ENCODE results near the gene AGBL1.

The AGBL1 gene

DNA sequence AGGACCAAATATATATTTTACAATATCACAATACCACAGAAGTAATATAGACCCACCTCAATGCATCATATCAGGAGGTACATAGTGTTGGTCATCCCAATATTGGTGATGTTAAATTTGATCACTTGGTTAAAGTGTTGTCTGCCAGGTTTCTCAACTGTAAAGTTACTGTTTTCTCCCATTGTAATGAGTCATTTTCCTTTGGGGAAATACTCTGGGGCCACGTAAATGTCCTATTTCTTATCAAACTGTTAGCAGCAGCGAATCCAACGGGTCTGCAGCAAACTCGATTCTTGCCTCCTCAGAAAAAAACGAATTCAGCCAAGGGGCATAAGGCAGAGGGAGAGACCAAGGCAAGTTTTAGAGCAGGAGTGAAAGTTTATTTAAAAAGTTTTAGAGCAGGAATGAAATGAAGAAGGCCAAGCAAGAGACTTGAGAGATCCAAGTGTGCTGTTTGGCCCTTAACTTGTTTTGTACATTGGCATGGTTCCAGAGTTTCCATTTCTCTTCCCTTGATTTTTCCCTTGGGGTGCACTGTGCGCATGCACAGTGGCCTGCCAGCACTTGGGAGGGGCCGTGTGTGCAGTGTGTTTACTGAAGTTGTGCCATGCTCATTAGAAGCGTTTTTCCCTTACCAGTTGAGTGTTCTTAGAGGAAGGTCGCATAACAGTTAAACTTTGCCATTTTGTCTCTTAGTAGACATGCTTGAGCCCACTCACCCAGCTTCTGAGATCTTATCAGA, 512.5 kb downstream of the AGBL1 start:
- no peak for DNase-seq (ENCODE audit: insufficient read length)
- TF ChIP-seq POLR2A (IDR thresholded peaks at IDR 0.05; ENCODE audit: low read depth, low read length) (no peak), TAF1 (IDR thresholded peaks at IDR 0.05; ENCODE audit: borderline replicate concordance, low read depth, low read length) (no peak), POLR2AphosphoS5 (IDR thresholded peaks at IDR 0.05; ENCODE audit: low read depth, low read length) (no peak)
- FAIRE-seq, result no peak

DNA sequence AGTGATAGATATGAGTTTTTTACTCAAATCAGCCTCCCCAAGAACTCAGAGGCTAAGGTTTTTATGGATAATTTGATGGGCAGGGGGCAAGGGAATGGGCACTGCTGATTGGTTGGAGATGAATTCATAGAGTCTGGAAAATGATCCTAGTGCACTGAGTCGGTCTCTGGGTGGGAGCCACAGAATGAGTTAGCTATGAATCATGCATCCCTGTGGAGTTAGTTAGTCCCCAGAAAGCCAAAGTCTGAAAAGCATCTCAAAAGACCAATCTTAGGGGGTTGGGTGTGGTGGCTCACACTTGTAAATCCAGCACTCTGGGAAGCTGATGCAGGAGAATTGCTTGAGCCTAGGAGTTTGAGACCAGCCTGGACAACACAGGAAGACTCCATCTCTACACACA, 516.1 kb downstream of the AGBL1 start:
- DNase-seq (ENCODE audit: insufficient read length), result no peak
- TF ChIP-seq TAF1 (IDR thresholded peaks at IDR 0.05; ENCODE audit: borderline replicate concordance, low read depth, low read length) (no peak), POLR2A (IDR thresholded peaks at IDR 0.05; ENCODE audit: low read depth, low read length) (no peak), POLR2AphosphoS5 (IDR thresholded peaks at IDR 0.05; ENCODE audit: low read depth, low read length) (no peak)
- no peak for FAIRE-seq

DNA sequence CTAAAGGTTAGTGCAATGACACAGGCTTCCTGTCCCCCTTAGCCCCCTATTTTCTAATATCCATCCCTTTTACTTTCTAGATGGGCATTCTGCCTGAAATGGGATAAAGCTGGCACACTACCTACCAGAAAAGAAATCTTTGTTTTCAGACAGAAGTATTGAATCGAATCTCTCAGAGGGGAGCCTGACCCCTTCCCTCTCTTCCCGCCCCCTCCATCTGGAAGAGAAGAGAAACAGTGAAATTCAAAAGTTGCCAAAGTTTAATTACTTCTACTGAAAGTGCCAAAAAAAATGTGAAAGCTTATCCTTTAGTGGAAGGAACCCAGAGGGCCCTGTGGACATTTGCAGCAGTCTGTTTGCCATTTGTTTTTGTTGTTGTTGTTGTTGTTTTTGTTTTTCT, 523.8 kb downstream of the AGBL1 start:
- FAIRE-seq, result no peak
- DNase-seq (ENCODE audit: insufficient read length), result no peak
- TF ChIP-seq POLR2AphosphoS5 (IDR thresholded peaks at IDR 0.05; ENCODE audit: low read depth, low read length), result no peak
- TF ChIP-seq TAF1 (IDR thresholded peaks at IDR 0.05; ENCODE audit: borderline replicate concordance, low read depth, low read length), result no peak
- no peak for TF ChIP-seq POLR2A (IDR thresholded peaks at IDR 0.05; ENCODE audit: low read depth, low read length)

DNA sequence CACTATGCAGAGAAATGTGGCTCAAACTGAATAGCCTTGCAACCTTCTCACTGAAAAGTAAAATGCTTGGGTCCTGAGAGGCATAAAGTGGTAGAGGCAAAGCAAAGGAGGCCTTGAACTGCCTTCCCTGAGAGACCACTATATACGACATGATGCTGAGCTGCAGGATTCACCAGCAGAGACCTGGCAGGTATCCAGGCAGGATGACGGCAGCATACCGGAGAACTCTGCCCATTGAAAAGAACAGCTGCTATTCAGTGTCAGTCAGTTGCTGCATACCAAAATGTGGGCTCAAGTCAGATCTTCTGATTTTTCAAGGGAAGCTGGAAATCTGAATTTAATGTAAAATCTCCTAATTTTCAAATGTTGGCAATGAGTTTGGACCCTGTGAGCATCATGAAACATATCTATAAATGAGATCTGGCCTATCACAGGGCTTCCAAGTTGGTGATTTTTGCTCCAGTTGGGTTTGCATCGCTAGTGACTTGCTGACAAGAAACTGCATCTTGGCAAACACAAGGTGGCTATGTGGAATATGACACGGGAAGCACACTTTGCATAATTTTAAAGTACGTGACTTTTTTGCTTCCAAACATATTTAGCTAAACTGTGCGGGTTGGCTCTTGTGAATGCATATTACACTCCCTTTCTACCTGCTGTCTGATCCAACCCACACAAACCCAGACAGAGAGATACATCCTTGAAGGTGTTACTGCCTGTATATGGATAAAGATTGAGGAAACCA, 529.0 kb downstream of the AGBL1 start:
- DNase-seq (ENCODE audit: insufficient read length) (no peak), FAIRE-seq (no peak)
- TF ChIP-seq POLR2AphosphoS5 (IDR thresholded peaks at IDR 0.05; ENCODE audit: low read depth, low read length), result no peak
- TF ChIP-seq TAF1 (IDR thresholded peaks at IDR 0.05; ENCODE audit: borderline replicate concordance, low read depth, low read length), result no peak
- no peak for TF ChIP-seq POLR2A (IDR thresholded peaks at IDR 0.05; ENCODE audit: low read depth, low read length)

DNA sequence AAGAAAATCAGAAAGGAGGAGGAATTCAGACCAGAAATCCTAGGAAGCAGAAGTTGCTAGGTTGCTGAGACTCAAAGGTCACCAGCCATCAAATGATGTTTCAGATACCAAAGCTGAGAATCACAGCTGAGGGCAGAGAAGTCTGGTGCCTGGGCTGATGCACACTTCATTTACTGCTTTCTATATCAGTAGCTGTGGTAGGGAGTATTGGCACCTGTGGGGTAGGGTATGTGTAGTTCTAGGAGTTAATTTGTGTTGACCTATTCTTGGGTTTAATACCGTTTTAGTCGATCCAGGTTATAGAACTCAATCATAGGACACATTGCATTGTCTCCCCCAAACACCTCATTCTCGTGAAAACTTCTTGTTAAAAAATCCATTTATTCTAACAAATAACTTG, 529.6 kb downstream of the AGBL1 start:
- TF ChIP-seq TAF1 (IDR thresholded peaks at IDR 0.05; ENCODE audit: borderline replicate concordance, low read depth, low read length) (no peak), POLR2A (IDR thresholded peaks at IDR 0.05; ENCODE audit: low read depth, low read length) (no peak), POLR2AphosphoS5 (IDR thresholded peaks at IDR 0.05; ENCODE audit: low read depth, low read length) (no peak)
- DNase-seq (ENCODE audit: insufficient read length) (no peak), FAIRE-seq (no peak)

DNA sequence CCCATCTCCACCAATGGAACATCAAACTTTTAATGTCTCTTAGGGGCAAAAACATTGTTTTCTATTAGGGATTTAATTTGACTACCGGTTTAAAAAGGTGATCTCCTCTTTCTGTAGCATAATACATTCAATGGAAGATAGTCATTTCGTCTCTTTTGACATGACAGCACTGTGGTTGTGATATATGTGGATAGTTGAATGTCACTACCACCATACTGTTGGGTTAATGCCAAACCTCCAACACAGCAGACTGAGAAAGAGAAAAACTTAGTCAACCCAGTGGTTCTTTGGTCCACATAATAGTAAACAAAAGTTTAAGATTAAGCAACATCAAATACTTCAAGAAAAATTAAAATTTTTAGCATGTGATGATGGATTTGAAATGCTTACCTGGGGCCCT, 530.4 kb downstream of the AGBL1 start:
- FAIRE-seq (no peak), DNase-seq (ENCODE audit: insufficient read length) (no peak)
- TF ChIP-seq TAF1 (IDR thresholded peaks at IDR 0.05; ENCODE audit: borderline replicate concordance, low read depth, low read length), result no peak
- TF ChIP-seq POLR2A (IDR thresholded peaks at IDR 0.05; ENCODE audit: low read depth, low read length), result no peak
- no peak for TF ChIP-seq POLR2AphosphoS5 (IDR thresholded peaks at IDR 0.05; ENCODE audit: low read depth, low read length)

DNA sequence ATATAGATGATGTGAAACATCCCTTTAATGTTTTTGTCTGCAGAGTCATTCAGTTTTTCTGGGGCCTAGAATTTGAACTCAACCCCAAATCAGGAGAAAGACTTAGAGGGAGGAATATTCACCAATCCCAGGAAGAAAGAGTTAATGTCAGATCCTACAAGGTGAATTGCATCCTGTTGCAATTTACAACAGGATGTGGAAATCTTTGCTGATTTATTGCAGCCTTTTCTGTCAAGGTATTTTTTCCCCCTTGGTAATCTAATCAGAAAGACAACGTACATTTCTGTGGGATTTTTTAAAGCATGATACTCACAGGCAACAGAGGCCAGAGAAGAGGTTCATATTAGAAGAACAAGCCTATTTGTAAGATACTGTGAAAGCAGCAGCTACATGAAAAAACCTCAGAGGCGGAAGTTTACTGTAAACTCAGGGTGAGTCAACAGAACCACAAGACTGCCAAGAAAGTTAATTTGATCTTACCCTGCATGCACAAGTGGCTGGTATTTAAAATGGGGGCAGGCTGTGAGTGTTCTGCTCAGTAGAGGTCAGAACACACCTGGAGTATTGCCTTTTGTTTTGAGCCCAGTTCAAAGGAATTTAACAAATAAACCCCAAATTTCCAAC, 531.9 kb downstream of the AGBL1 start:
- no peak for DNase-seq (ENCODE audit: insufficient read length)
- no peak for FAIRE-seq
- no peak for TF ChIP-seq POLR2A (IDR thresholded peaks at IDR 0.05; ENCODE audit: low read depth, low read length)
- no peak for TF ChIP-seq TAF1 (IDR thresholded peaks at IDR 0.05; ENCODE audit: borderline replicate concordance, low read depth, low read length)
- TF ChIP-seq POLR2AphosphoS5 (IDR thresholded peaks at IDR 0.05; ENCODE audit: low read depth, low read length), result no peak

DNA sequence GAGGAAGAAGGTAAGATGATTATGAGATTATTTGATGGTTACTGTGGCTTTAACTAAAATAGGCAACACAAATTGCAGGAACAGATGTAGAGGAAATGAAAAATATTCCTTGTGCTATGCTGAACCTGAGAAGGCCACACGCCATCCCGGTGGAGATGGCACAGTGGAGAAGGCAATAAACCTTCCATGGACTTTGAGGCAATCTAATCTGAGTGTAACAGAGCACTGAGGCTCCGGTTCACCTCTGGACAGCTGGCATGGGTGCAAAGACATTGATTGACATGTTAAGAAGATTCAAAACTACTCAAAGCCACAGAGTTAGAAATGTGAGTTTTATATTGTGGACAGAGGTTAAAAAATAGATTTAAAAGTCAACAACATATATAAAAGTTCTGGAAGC, 535.7 kb downstream of the AGBL1 start:
- TF ChIP-seq POLR2AphosphoS5 (IDR thresholded peaks at IDR 0.05; ENCODE audit: low read depth, low read length), result no peak
- TF ChIP-seq POLR2A (IDR thresholded peaks at IDR 0.05; ENCODE audit: low read depth, low read length), result no peak
- no peak for TF ChIP-seq TAF1 (IDR thresholded peaks at IDR 0.05; ENCODE audit: borderline replicate concordance, low read depth, low read length)
- DNase-seq (ENCODE audit: insufficient read length) (no peak), FAIRE-seq (no peak)

DNA sequence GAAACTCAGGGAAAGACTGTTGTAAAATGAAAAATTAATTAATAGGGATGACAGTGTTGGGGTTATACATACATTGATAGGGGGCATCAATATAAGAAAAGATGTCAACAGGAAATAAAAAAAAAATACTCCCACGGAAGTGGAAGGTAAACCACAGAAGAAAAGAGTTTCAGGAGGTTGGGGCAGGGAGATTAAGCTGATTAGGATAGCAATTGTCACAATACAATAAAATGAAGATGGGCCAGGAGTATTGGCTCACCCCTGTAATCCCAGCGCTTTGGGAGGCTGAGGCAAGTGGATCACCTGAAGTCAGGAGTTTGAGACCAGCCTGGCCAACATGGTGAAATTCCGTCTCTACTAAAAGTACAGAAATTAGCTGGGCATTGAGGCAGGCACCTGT, 536.1 kb downstream of the AGBL1 start:
- TF ChIP-seq TAF1 (IDR thresholded peaks at IDR 0.05; ENCODE audit: borderline replicate concordance, low read depth, low read length) (no peak), POLR2AphosphoS5 (IDR thresholded peaks at IDR 0.05; ENCODE audit: low read depth, low read length) (no peak)
- DNase-seq (ENCODE audit: insufficient read length) (no peak), FAIRE-seq (no peak)

DNA sequence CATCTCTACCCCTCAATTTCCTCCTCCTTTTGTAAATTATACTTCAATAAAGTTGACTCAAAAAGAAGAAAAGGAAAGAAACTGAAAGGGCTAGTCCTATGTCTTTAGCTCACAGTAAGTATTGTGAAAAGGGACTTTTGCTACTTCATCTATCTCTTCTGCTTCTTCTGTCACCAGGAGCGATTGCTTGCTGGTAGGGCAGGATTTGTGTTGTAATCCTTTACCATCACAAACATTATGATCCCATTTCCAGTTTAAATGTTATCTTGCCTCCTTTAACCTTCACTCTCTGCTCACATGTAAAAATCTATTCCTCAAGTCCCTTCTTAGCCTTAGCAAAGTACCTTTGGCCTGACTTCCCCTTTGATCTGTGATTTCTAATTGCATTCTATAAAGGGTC, 537.1 kb downstream of the AGBL1 start:
- DNase-seq (ENCODE audit: insufficient read length) (no peak), FAIRE-seq (no peak)
- TF ChIP-seq POLR2A (IDR thresholded peaks at IDR 0.05; ENCODE audit: low read depth, low read length) (no peak), POLR2AphosphoS5 (IDR thresholded peaks at IDR 0.05; ENCODE audit: low read depth, low read length) (no peak), TAF1 (IDR thresholded peaks at IDR 0.05; ENCODE audit: borderline replicate concordance, low read depth, low read length) (no peak)

DNA sequence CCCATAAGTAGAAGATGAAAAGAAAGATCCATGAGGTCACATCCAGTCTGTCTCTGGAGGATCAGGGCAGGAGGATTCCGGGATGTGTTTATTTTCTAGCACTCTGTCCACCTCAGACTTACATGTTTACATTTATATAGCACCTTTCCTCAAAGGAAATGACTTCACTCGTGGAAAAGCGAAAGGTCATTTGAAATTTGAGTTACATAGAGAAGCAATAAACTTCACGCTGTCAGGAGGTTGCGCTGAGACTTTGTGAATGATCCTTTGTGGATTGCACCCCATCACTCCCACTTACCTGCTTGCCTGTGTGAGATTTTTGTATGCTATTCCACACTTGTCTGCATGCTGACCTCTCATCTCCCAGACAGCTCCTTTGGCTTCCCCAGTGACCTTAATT, 540.5 kb downstream of the AGBL1 start:
- FAIRE-seq, result no peak
- no peak for DNase-seq (ENCODE audit: insufficient read length)
- TF ChIP-seq TAF1 (IDR thresholded peaks at IDR 0.05; ENCODE audit: borderline replicate concordance, low read depth, low read length) (no peak), POLR2AphosphoS5 (IDR thresholded peaks at IDR 0.05; ENCODE audit: low read depth, low read length) (no peak), POLR2A (IDR thresholded peaks at IDR 0.05; ENCODE audit: low read depth, low read length) (no peak)

All from GM12892 (cell line).